ENCODE results near the gene CGN. TPM values are rescaled to one million over a fixed set of nuclear protein-coding genes. Genes with fewer than 3 reads are reported as not detected.

The CGN gene
- total and polyA plus RNA-seq, 2 donors (not counting 1 experiment from before 2014, with no cell fraction given), result 0.22 to 0.81 TPM

DNA sequence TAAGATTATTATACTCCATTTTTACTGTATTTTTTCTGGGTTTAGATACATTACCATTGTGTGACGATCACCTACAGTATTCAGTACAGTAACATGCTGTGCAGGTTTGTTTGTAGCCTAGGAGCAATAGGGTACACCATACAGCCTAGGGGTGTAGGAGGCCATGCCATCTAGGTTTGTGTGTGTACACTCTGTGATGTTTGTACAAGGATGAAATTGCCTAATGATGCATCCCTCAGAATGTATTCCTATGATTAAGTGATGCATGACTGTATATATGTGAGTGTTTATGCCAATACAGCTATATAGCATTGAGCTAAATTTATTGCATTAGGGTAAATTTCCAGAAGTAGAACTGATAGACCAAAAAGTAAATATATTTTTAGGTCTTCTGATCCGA lies 52.2 kb downstream of the CGN start:
- intact Hi-C loops (cut with micrococcal nuclease), result no loop called here
- H3K9me3 ChIP-seq (ENCODE audit: control extremely low read depth in 1 of 3, control insufficient read depth in 2 of 3, insufficient read depth in 1 of 3, low read length in 2 of 3), result no peaks in the 10 kb centered on the region
- TF ChIP-seq CTCF (IDR thresholded peaks at IDR 0.05), result no peak
- Mint-ChIP-seq H3K27me3 (peaks cover 5% of the 10 kb centered on the region), H3K9me3 (ENCODE audit: insufficient read depth) (no peaks in the 10 kb centered on the region), H3K4me1 (no peaks in the 10 kb centered on the region), H3K4me3 (no peak overlapping the region), H3K27ac (no peak overlapping the region)
- no peaks in the 10 kb centered on the region for H3K36me3 ChIP-seq (replicated peaks in 1 of 2; ENCODE audit: control extremely low read depth in 1 of 2, control insufficient read depth in 1 of 2, extremely low read depth in 1 of 2, insufficient read depth in 2 of 2, low read length in 1 of 2)
- H3K4me2 ChIP-seq (replicated peaks; ENCODE audit: low read depth, low read length, poor library complexity, severe bottlenecking), result no peak overlapping the region
- ChIA-PET CTCF (interaction anchor here (2.5 kb wide), 1 partner anchor 30 kb away, joined by 5 read pairs; no protein-coding TSS in a partner anchor), POLR2A (no interaction called here)
- H3K4me1 ChIP-seq (ENCODE audit: control insufficient read depth in 2 of 2, insufficient read depth in 2 of 2, low read length in 2 of 2), result no peaks in the 10 kb centered on the region
- no peak overlapping the region for H3K9ac ChIP-seq (ENCODE audit: low read length)
- DNase-seq (no peak), ATAC-seq (ENCODE audit: low read depth) (no peak)
- no peak overlapping the region for H3K27ac ChIP-seq (ENCODE audit: low read length in 2 of 2)
- no peaks in the 10 kb centered on the region for H4K20me1 ChIP-seq (ENCODE audit: control insufficient read depth, insufficient read depth, low read length, poor library complexity, severe bottlenecking)
- no peaks in the 10 kb centered on the region for H3K79me2 ChIP-seq (ENCODE audit: control insufficient read depth, insufficient read depth, low read length)
- H2AFZ ChIP-seq (ENCODE audit: insufficient read depth, low read depth, low read length, poor library complexity, severe bottlenecking), result no peak overlapping the region
- no CpG with 5 or more reads among the region's 2 CpGs for WGBS (ENCODE audit: insufficient coverage)
- no peak overlapping the region for H3K4me3 ChIP-seq (ENCODE audit: control extremely low read depth in 1 of 5, extremely low read depth in 1 of 5, insufficient read depth in 1 of 5, low read depth in 2 of 5, low read length in 4 of 5)
- no peaks in the 10 kb centered on the region for H3K27me3 ChIP-seq (replicated peaks in 1 of 4; ENCODE audit: control extremely low read depth in 1 of 4, control insufficient read depth in 3 of 4, insufficient read depth in 4 of 4, low read length in 3 of 4)

- TF ChIP-seq EZH2 (IDR thresholded peaks at IDR 0.05; ENCODE audit: borderline replicate concordance, insufficient read depth, low read depth, low read length, poor library complexity, severe bottlenecking), result no peak
- no peak for TF ChIP-seq CTCF (IDR thresholded peaks at IDR 0.05)
- no peak overlapping the region for H3K4me3 ChIP-seq (ENCODE audit: control extremely low read depth in 1 of 5, extremely low read depth in 1 of 5, insufficient read depth in 1 of 5, low read depth in 2 of 5, low read length in 4 of 5)
- no peaks in the 10 kb centered on the region for H3K27me3 Mint-ChIP-seq
- ChIA-PET CTCF (interaction anchor here (2.5 kb wide), 1 partner anchor 28 kb away, joined by 5 read pairs; no protein-coding TSS in a partner anchor), POLR2A (no interaction called here)
- H3K27ac ChIP-seq (ENCODE audit: low read length in 2 of 2), result no peak overlapping the region
- DNase-seq (no peak), ATAC-seq (ENCODE audit: low read depth) (no peak)
- intact Hi-C loops (cut with micrococcal nuclease), result no loop called here
- H3K79me2 ChIP-seq (ENCODE audit: control insufficient read depth, insufficient read depth, low read length), result no peaks in the 10 kb centered on the region
- WGBS (ENCODE audit: insufficient coverage), result 52% methylated on average over 2 of the region's 5 CpGs
- no peaks in the 10 kb centered on the region for H3K9me3 Mint-ChIP-seq (ENCODE audit: insufficient read depth)
- no peak overlapping the region for H3K9ac ChIP-seq (ENCODE audit: low read length)
- H3K4me2 ChIP-seq (replicated peaks; ENCODE audit: low read depth, low read length, poor library complexity, severe bottlenecking), result no peak overlapping the region
- H3K36me3 ChIP-seq (replicated peaks in 1 of 2; ENCODE audit: control extremely low read depth in 1 of 2, control insufficient read depth in 1 of 2, extremely low read depth in 1 of 2, insufficient read depth in 2 of 2, low read length in 1 of 2), result no peaks in the 10 kb centered on the region
- no peak overlapping the region for H3K27ac Mint-ChIP-seq
- H2AFZ ChIP-seq (ENCODE audit: insufficient read depth, low read depth, low read length, poor library complexity, severe bottlenecking), result no peak overlapping the region
- H3K4me1 ChIP-seq (ENCODE audit: control insufficient read depth in 2 of 2, insufficient read depth in 2 of 2, low read length in 2 of 2), result no peaks in the 10 kb centered on the region
- no peaks in the 10 kb centered on the region for H4K20me1 ChIP-seq (ENCODE audit: control insufficient read depth, insufficient read depth, low read length, poor library complexity, severe bottlenecking)
- no peaks in the 10 kb centered on the region for H3K9me3 ChIP-seq (ENCODE audit: control extremely low read depth in 1 of 3, control insufficient read depth in 2 of 3, insufficient read depth in 1 of 3, low read length in 2 of 3)
- H3K27me3 ChIP-seq (replicated peaks in 1 of 4; ENCODE audit: control extremely low read depth in 1 of 4, control insufficient read depth in 3 of 4, insufficient read depth in 4 of 4, low read length in 3 of 4), result no peaks in the 10 kb centered on the region
- no peak overlapping the region for H3K4me3 Mint-ChIP-seq
- no peaks in the 10 kb centered on the region for H3K4me1 Mint-ChIP-seq
Measured at GRCh38 chr1:151565502-151566189, 54.5 kb downstream of the CGN start.
